Smooth muscle cell (in vitro differentiated cells): ENCODE data around the gene ELOVL3. TPM values are rescaled to one million over a fixed set of nuclear protein-coding genes. Genes with fewer than 3 reads are reported as not detected.

Source experiments
- DNase-seq: peaks from one replicate; lab custom pipeline; 2025; ENCODE audit not compliant: unreplicated experiment; lab: John Stamatoyannopoulos, UW
- H2AFZ ChIP-seq: fragments of 200-600 bp; sonication (generic); 2 replicates; pipeline ENCODE4 v1.6.0; 2016; ENCODE audit warnings: antibody characterized with exemption, low read depth, mild to moderate bottlenecking
- H3F3A ChIP-seq: fragments of 200-600 bp; sonication (generic); 2 replicates; pipeline ENCODE4 v1.6.0; 2017; ENCODE audit warnings: antibody characterized with exemption, low read depth
- H3K27ac ChIP-seq: fragments of 200-600 bp; sonication (generic); 2 replicates; pipeline ENCODE4 v1.5.1; 2016; ENCODE audit warnings: low read depth, mild to moderate bottlenecking
- H3K27me3 ChIP-seq: fragments of 200-600 bp; sonication (generic); 2 replicates; pipeline ENCODE4 v1.6.1; 2016; ENCODE audit warnings: low read depth, mild to moderate bottlenecking
- H3K36me3 ChIP-seq: fragments of 200-600 bp; sonication (generic); 2 replicates; pipeline ENCODE4 v1.5.1; 2016; ENCODE audit warnings: low read depth
- H3K4me1 ChIP-seq: fragments of 200-600 bp; sonication (generic); 2 replicates; pipeline ENCODE4 v1.5.1; 2016; ENCODE audit warnings: low read depth
- H3K4me2 ChIP-seq: fragments of 200-600 bp; sonication (generic); 2 replicates; pipeline ENCODE4 v1.6.0; 2016; ENCODE audit warnings: mild to moderate bottlenecking
- H3K4me3 ChIP-seq: fragments of 200-600 bp; sonication (generic); 2 replicates; pipeline ENCODE4 v1.5.1; 2016; ENCODE audit warnings: mild to moderate bottlenecking
- H3K79me2 ChIP-seq: fragments of 200-600 bp; sonication (generic); 2 replicates; pipeline ENCODE4 v1.6.0; 2016; ENCODE audit warnings: low read depth, mild to moderate bottlenecking
- H3K9ac ChIP-seq: fragments of 200-600 bp; sonication (generic); 2 replicates; pipeline ENCODE4 v1.6.0; 2016; ENCODE audit warnings: low read depth
- H3K9me3 ChIP-seq: fragments of 200-600 bp; sonication (generic); replicated peaks from 2 replicates; pipeline ENCODE4 v1.5.1; 2016; ENCODE audit warnings: low read depth
- H4K20me1 ChIP-seq: fragments of 200-600 bp; sonication (generic); 2 replicates; pipeline ENCODE4 v1.6.0; 2016; ENCODE audit warnings: low read depth
- WGBS: methylation state at CpG from one replicate; pipeline ENCODE4 v1.1.7; 2016; ENCODE audit warnings: low lambda C conversion rate; 5-methylcytosine and 5-hydroxymethylcytosine counted together
- polyA plus RNA-seq: library from polyadenylated mRNA; unstranded; fragments of >200 nt; fragmentation: Nextera tagmentation; extraction: Ambion mirVana; gene quantifications from 2 replicates; pipeline ENCODE4 v1.2.1, GENCODE V29; 2016
- total RNA-seq: library from RNA; depleted of rRNA; stranded (reverse); fragments of >200 nt; gene quantifications from 2 replicates; pipeline ENCODE4 v1.2.3, GENCODE V29; 2014
- TF ChIP-seq, protein P1 (sequence below): fragments of 200-600 bp; sonication (generic); IDR thresholded peaks from 2 replicates; pipeline ENCODE4 v1.5.1; 2017; ENCODE audit warnings: borderline replicate concordance, mild to moderate bottlenecking, antibody characterized with exemption; ENCODE audit not compliant: insufficient read depth, poor library complexity, severe bottlenecking

The ELOVL3 gene
- total and polyA plus RNA-seq, 2 experiments from 2014 or later: 1.2 to 1.5 TPM

DNA sequence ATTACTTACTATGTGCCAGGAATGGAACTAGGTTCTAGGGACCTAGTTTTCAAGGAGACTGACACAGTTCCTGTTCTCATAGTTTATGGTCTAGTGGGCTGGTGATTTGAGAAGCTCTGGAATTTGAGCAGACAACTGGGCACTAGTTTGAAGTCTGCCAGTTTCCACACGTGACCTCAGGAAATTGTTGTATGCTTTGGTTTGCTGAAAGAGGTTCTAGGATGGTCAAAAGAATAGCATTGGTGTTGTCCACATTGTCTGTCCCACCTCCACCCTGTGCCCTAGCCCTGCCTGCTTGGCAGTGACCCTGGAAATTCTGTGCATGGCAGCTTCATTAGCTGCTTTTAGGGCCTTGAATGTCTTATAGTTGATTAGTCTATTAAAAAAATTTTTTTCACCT is 48.0 kb downstream of the ELOVL3 start:
- Histone ChIP-seq H3K27ac (no peak overlapping the region), H3K36me3 (no peaks in the 10 kb centered on the region), H3K27me3 (no peaks in the 10 kb centered on the region), H3F3A (no peaks in the 10 kb centered on the region), H3K4me2 (no peak overlapping the region), H2AFZ (no peak overlapping the region), H3K9ac (no peak overlapping the region), H3K79me2 (peaks cover 95% of the 10 kb centered on the region), H4K20me1 (peaks cover 100% of the 10 kb centered on the region), H3K4me1 (peaks cover 3% of the 10 kb centered on the region), H3K4me3 (no peak overlapping the region), H3K9me3 (no peaks in the 10 kb centered on the region)
- 81% methylated on average over 1 of the region's 1 CpG for WGBS
- DNase-seq: no peak
- TF ChIP-seq, protein P1, sequence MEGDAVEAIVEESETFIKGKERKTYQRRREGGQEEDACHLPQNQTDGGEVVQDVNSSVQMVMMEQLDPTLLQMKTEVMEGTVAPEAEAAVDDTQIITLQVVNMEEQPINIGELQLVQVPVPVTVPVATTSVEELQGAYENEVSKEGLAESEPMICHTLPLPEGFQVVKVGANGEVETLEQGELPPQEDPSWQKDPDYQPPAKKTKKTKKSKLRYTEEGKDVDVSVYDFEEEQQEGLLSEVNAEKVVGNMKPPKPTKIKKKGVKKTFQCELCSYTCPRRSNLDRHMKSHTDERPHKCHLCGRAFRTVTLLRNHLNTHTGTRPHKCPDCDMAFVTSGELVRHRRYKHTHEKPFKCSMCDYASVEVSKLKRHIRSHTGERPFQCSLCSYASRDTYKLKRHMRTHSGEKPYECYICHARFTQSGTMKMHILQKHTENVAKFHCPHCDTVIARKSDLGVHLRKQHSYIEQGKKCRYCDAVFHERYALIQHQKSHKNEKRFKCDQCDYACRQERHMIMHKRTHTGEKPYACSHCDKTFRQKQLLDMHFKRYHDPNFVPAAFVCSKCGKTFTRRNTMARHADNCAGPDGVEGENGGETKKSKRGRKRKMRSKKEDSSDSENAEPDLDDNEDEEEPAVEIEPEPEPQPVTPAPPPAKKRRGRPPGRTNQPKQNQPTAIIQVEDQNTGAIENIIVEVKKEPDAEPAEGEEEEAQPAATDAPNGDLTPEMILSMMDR: no peak

DNA sequence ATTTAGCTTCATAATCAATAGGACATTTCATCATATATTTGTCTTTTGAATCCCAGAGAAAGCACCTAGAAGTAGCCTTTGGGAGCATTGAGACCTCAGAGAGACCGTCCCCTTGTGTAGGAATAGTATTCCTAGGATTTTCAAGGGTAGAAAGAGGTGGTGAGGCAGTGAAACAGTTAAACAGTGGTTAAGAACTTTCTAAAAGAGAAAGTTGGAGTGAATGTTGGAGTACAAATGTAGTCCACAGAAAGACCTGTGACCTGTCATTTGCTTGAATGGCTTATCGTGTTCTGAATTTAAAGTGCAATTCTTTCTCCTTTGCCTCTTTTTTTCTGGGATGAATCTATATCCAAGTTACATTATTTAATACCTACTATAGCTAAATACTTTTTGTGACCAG is 49.2 kb downstream of the ELOVL3 start:
- Histone ChIP-seq H3K9ac (no peak overlapping the region), H3K4me2 (no peak overlapping the region), H4K20me1 (peaks cover 100% of the 10 kb centered on the region), H3K36me3 (no peaks in the 10 kb centered on the region), H3F3A (no peaks in the 10 kb centered on the region), H3K27me3 (no peaks in the 10 kb centered on the region), H3K4me1 (peaks cover 8% of the 10 kb centered on the region), H3K79me2 (peaks cover 96% of the 10 kb centered on the region), H3K9me3 (no peaks in the 10 kb centered on the region), H2AFZ (no peak overlapping the region), H3K4me3 (no peak overlapping the region), H3K27ac (no peak overlapping the region)
- TF ChIP-seq, protein P1: no peak
- DNase-seq: no peak
- 100% methylated on average over 2 of the region's 2 CpGs for WGBS

DNA sequence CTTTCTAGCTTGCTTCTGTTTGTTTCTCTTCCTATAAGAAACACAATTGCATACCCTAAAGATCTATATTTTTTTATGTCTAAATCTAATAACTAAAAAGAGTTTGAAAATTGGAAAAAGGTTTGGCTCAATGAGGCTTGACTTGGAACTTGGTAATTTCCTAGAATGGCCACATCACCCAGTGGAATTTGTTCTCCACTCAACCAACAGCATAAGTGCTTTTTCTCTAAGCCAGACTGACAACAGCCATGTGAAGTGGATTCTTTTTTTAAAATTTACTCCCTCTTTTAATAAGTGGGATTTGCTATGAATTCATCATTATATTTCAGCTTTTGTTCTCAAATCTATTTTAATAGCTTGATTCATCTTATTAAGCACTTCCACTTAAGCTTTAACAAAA is 53.0 kb downstream of the ELOVL3 start:
- no peak overlapping the region for H3K9ac ChIP-seq
- H2AFZ ChIP-seq: no peak overlapping the region
- H3F3A ChIP-seq: peaks cover 4% of the 10 kb centered on the region
- H3K27ac ChIP-seq: no peak overlapping the region
- H3K4me3 ChIP-seq: no peak overlapping the region
- H4K20me1 ChIP-seq: peaks cover 100% of the 10 kb centered on the region
- H3K27me3 ChIP-seq: no peaks in the 10 kb centered on the region
- TF ChIP-seq, protein P1: no peak
- H3K4me1 ChIP-seq: peaks cover 8% of the 10 kb centered on the region
- no peak for DNase-seq
- H3K36me3 ChIP-seq: no peaks in the 10 kb centered on the region
- H3K9me3 ChIP-seq: no peaks in the 10 kb centered on the region
- H3K79me2 ChIP-seq: peaks cover 92% of the 10 kb centered on the region
- no peak overlapping the region for H3K4me2 ChIP-seq

Other genes with a start within 250 kb of the ELOVL3 start
- 6.5 and 7.6 TPM in 2 replicates for gene ARMH3, start 170.1 kb upstream of the ELOVL3 start, total RNA-seq
- gene ARMH3, start 170.1 kb upstream of the ELOVL3 start, polyA plus RNA-seq: 10.8 and 12.4 TPM in 2 replicates
- gene HPS6, start 160.9 kb upstream of the ELOVL3 start, total RNA-seq: 11.9 and 13.8 TPM in 2 replicates
- gene HPS6, start 160.9 kb upstream of the ELOVL3 start, polyA plus RNA-seq: 14.3 and 15.6 TPM in 2 replicates
- gene LDB1, start 105.9 kb upstream of the ELOVL3 start, total RNA-seq: 52.5 and 56.3 TPM in 2 replicates
- gene LDB1, start 105.9 kb upstream of the ELOVL3 start, polyA plus RNA-seq: 34.4 and 42.9 TPM in 2 replicates
- gene PPRC1, start 93.3 kb upstream of the ELOVL3 start, total RNA-seq: 22.2 and 38.1 TPM in 2 replicates
- gene PPRC1, start 93.3 kb upstream of the ELOVL3 start, polyA plus RNA-seq: 36.0 and 39.0 TPM in 2 replicates
- gene NOLC1, start 73.9 kb upstream of the ELOVL3 start, total RNA-seq: 41.2 and 50.5 TPM in 2 replicates
- 44.4 and 46.6 TPM in 2 replicates for gene NOLC1, start 73.9 kb upstream of the ELOVL3 start, polyA plus RNA-seq
- not detected in 2 replicates for gene PITX3, start 15.2 kb downstream of the ELOVL3 start, total RNA-seq
- 2.0 TPM in 2 replicates for gene PITX3, start 15.2 kb downstream of the ELOVL3 start, polyA plus RNA-seq
- 53.5 and 56.4 TPM in 2 replicates for gene GBF1, start 19.2 kb downstream of the ELOVL3 start, total RNA-seq
- gene GBF1, start 19.2 kb downstream of the ELOVL3 start, polyA plus RNA-seq: 44.4 and 52.8 TPM in 2 replicates
- gene NFKB2, start 169.4 kb downstream of the ELOVL3 start, total RNA-seq: 32.6 and 35.9 TPM in 2 replicates
- gene NFKB2, start 169.4 kb downstream of the ELOVL3 start, polyA plus RNA-seq: 38.1 and 44.3 TPM in 2 replicates
- 4.1 and 29.1 TPM in 2 replicates for gene PSD, start 192.5 kb downstream of the ELOVL3 start, total RNA-seq
- gene PSD, start 192.5 kb downstream of the ELOVL3 start, polyA plus RNA-seq: 31.6 and 33.5 TPM in 2 replicates
- 8.2 and 14.1 TPM in 2 replicates for gene FBXL15, start 194.5 kb downstream of the ELOVL3 start, total RNA-seq
- 27.9 and 29.0 TPM in 2 replicates for gene FBXL15, start 194.5 kb downstream of the ELOVL3 start, polyA plus RNA-seq
- 24.7 and 40.9 TPM in 2 replicates for gene CUEDC2, start 206.3 kb downstream of the ELOVL3 start, total RNA-seq
- gene CUEDC2, start 206.3 kb downstream of the ELOVL3 start, polyA plus RNA-seq: 111 and 112 TPM in 2 replicates
- gene C10orf95, start 225.2 kb downstream of the ELOVL3 start, total RNA-seq: 0.09 TPM in 1 of 2 replicates, not detected in the other
- gene C10orf95, start 225.2 kb downstream of the ELOVL3 start, polyA plus RNA-seq: 0.62 and 0.80 TPM in 2 replicates